Stimulated activated CD4-positive, alpha-beta T cell treated with anti-CD3 and anti-CD28 coated beads, Interleukin-2, amount 100 ng/mL, for 24 hours (primary cell): ENCODE measurements around the gene MRPS9.

Experiments
- DNase-seq, 2 donors: peaks; one replicate each; pipeline ENCODE4 v3.0.0-alpha.2; 2020

Gene MRPS9

GRCh38 chr2:105126336-105126735 lies 88.5 kb downstream of the MRPS9 start:
- DNase-seq, result no peak

- DNase-seq, result no peak
These were observed 89.5 kb downstream of the MRPS9 start for GRCh38 chr2:105127289-105127915.

DNA sequence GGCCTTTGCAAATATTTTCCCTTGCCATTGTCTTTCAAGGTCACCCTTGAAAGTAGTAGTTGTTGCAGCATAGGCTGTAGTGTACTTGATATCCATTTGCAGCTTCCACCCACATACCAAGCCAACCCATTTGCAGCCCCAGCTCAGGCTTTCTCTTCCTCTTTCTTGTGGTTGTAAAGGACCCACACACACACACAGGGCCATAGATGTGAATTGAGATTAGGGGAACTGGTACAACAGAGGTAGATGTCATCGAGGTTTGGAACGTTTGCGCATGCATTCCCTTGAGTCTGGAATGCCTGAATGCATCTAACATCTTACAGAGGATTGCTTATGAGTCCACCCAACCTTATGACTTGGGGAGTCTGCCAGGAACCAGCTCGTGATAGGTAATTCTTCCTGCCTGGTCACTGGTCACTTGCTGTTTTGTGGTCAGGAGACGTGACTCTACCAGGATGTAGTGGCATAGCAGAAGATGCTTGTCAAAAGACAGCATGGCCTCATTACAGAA lies 91.9 kb downstream of the MRPS9 start:
- no peak for DNase-seq

DNA sequence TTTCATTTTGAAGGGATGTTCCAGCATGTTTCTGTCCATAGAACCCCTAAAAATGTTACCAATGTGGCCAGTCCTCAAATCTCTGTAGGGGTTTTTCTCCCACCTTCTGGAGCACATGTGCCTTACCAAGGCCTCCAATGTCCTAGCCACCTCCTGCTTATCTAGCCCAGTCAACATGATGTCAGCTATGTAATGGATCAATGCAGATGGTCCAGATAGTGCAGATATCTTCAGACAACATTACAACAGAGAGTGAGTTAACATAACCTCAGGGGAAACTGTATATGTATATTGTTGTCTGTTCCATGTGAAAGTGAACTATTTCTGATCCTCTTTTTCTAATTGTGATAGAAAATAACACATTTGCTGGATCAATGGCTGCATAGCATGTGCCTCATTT lies 92.7 kb downstream of the MRPS9 start:
- DNase-seq, result no peak

DNA sequence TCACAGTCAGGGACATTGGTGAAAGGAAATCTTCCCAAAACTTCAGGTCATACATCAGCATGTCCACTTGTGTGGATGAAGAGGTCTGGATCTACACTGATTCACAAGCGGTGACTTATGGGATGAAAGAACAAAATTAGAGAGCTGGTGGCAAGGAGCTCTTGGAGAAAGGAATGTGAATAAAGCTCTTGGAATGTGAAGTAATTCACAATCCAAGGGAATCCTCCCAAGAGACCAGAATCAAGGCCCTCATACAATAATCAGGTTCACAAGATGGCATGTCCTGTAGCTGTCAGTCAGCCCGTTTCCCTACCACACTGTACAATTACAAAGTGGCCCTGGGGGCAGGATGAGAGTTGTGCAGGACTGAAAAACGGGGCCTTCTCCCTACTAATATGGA lies 96.2 kb downstream of the MRPS9 start:
- DNase-seq, result no peak

- no peak for DNase-seq
These were observed 97.6 kb downstream of the MRPS9 start for GRCh38 chr2:105135436-105135835.

DNA sequence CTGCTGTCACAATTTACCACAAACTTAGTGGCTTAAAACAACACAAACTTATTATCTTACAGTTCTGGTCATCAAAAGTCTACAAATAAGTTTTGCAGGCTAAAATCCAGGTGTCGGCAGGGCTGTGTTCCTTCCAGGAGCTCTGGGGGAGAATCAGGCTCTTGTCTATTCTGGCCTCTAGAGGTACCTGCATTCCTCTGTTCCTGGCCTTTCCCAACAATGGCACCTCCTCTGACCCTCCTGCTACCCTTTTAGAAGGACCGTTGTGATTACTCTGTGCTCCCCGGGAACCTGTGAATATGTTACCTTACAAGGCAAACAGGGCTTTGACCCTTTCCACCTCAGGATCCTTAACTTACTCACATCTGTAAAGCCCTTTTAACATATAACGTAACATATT lies 98.5 kb downstream of the MRPS9 start:
- no peak for DNase-seq

DNA sequence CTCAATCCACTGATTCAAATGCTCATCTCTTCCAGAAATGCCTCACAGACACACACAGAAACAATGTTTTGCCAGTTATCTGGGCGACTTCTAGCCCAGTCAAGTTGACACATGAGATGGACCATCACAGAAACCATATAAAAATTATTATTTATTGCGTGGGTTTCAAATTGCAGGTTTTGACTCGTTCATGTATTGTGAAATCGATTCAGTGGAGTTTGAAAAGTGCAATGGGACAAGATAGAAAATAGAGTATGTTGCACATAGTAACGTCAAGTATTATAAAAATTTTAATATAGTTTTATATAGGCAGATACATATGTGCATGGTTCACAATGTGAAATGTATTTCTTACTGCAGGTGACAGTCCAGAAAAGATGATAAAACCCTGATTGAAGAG lies 100.8 kb downstream of the MRPS9 start:
- DNase-seq, result no peak

DNA sequence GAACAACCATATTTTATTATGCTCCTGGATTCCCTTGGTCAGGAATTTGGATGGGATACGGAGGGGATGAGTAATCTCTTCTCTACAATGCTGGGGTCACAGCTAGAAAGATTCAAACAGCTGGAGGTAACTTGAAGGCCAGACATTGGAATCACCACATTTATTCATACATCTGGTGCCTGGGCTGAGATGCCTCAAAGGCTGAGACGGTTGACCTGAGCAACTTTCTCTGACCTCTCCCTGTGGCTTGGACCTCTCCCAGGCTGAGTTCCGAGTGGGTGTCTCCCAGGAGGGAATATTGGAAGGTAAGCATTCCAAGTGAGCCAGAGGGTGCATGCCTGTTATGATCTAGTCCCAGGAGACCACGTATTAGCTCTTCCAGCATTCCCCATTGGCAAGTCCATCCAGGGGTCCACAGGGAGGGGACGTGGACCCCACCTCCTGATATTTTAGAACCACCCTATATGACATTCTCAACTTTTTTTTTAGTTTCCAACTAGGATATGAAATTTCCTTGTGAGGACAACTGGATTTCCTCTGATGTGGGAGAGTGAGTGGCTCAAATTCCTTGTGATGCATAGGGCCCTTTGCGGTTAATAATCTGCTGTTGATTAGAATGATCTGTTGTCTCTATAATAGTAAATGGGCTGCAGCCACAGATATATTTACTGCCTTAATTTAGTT lies 101.8 kb downstream of the MRPS9 start:
- no peak for DNase-seq

DNA sequence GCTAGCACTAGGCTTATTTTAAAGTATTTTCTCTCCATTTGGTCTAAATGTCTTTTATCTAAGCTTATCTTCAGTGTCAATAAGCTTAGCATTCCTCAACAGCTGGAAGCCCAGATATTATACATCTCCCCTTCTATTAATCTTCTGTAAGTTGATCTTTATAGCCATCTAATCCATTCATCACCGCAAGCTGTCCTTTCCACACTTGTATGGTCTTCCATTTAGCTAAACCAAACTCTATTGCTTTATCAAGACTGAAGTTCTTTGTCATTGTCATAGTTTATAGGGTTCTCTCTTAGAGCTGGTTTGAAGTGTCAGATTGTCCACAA lies 102.3 kb downstream of the MRPS9 start:
- DNase-seq, result no peak

- DNase-seq, result no peak
These were observed 103.3 kb downstream of the MRPS9 start for GRCh38 chr2:105141099-105141614.

GRCh38 chr2:105142239-105142638 lies 104.4 kb downstream of the MRPS9 start:
- DNase-seq, result no peak

GRCh38 chr2:105143094-105143466 lies 105.2 kb downstream of the MRPS9 start:
- no peak for DNase-seq

GRCh38 chr2:105143467-105144151 lies 105.7 kb downstream of the MRPS9 start:
- DNase-seq, result peak; percentile 21 to 53

GRCh38 chr2:105144152-105144940 lies 106.5 kb downstream of the MRPS9 start:
- no peak for DNase-seq

- no peak for DNase-seq
These were observed 107.1 kb downstream of the MRPS9 start for GRCh38 chr2:105144941-105145300.

DNA sequence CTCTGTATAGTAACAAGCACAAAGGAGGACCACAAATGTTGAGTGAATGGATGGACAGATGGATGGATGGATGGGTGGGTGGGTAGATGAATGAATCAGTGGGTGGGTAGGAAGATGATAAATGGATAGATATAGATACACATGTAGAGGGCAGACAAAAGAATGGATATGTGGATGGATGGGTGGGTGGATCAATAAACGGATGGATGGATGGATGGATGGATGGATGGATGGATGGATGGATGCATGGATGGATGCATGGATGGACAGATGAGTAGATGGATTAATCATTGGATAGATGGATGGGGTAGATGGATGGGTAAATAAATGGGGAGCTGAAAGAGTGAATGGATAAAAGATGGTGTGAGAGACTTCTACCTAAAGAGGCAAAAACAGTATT lies 111.4 kb downstream of the MRPS9 start:
- DNase-seq, result no peak
